ENCODE results near the gene C1QTNF6. TPM values are rescaled to one million over a fixed set of nuclear protein-coding genes. Genes with fewer than 3 reads are reported as not detected.

Gene C1QTNF6
- total RNA-seq, 1 donor from 2014 or later, result 7.1 TPM

- DNase-seq (ENCODE audit: low read depth), result no peak
Observed at GRCh38 chr22:37162221-37163095, 25.6 kb downstream of the C1QTNF6 start.

- DNase-seq (ENCODE audit: low read depth), result no peak
Observed at GRCh38 chr22:37161443-37161842, 26.6 kb downstream of the C1QTNF6 start.

- DNase-seq (ENCODE audit: low read depth), result no peak
Observed at GRCh38 chr22:37160027-37160426, 28.0 kb downstream of the C1QTNF6 start.

- DNase-seq (ENCODE audit: low read depth), result no peak
Observed at GRCh38 chr22:37158963-37159290, 29.1 kb downstream of the C1QTNF6 start.

- DNase-seq (ENCODE audit: low read depth), result peak; percentile 33
Observed at GRCh38 chr22:37157516-37158285, 30.3 kb downstream of the C1QTNF6 start.

DNA sequence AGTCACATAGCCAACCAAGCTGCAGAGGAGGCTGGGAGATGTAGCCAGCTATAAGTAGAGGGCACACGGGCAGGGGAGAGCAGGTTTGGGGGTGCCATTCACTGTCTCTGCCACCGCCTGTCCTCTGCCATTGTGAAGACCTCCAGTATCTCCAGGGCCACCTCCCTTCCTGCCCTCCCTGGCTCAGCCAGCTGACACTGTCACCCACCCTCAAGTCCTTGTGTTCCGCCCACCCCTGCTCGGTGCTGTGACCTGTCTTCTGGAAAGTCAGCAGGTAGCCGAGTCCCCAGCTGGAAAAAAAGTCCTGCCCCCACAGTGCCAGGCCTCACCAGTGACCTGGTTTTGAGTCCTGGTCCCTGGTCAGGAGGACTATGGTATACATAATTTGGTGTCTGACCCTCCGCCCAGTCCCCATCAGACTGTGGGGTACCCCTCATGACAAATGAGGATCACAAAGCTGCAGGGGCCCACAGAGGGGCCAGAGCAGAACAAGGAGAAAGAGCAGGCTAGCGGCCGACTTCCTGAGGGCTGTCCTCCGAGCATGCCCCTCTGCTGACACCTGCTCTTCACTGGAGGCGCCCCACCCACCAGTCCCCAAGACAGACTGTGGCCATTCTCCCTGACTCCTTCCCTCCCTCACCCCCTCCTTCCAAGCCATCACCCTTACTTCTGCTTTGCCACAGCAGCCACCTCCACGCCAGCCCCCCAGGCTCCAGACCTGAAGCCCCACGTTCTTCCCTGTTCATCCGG, 31.2 kb downstream of the C1QTNF6 start:
- no peak for DNase-seq (ENCODE audit: low read depth)

DNA sequence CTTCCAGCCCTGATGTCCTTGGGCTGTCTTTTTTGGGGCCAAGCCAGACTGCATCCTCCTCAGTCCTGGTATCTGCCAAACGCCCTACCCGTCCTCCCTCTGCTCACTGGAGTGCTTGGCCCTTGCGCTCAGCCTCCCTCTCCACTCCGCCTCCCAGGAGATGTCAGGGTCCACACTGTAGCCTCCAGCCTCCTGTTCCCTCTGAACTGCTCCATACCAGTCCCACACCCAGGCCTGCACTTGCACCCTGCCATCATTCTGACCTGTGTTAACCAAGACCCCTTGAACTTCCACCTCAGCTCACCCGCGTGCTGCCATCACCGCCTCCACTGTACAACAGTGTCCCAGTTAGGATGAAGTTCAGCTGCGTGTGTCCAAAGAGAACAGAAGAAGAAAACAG, 32.1 kb downstream of the C1QTNF6 start:
- no peak for DNase-seq (ENCODE audit: low read depth)

DNA sequence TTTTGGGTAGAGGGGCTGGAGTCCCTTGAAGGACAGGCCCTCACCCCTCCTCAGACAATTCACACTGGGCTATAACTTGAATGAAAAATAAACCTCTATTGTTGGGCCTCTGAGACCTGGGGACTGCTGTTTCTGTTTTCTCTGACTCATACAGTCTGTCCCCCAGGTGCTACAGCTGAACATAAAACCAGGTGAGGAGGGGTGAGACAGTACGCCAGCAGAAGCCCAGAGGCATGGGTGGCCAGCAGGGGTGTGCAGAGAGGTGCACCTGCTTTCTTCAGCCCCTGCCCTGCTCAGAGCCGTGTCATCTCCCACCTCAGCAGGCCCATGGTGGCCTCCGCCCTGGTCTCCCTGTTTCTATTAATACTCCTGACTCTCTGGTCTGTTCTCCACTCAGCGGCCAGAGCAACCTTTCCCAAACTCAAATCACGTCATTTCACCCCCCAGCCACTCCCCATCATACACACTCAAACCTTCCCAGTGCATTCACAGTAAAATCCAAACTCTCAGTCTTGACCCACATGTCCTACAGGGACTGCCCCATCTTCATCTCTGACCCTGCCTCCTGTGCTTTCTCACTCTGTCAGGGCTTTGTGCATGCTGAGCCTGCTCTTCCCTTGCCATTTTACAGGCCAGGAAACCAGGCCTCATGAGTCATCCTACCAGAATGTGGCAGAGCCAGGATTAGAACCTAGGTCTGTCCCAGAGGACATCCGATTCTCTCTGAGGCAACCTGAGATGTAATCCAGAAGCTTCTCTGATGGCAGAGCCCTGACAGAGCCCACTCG, 32.9 kb downstream of the C1QTNF6 start:
- DNase-seq (ENCODE audit: low read depth), result no peak

GRCh38 chr22:37153901-37154300, 34.1 kb downstream of the C1QTNF6 start:
- no peak for DNase-seq (ENCODE audit: low read depth)

DNA sequence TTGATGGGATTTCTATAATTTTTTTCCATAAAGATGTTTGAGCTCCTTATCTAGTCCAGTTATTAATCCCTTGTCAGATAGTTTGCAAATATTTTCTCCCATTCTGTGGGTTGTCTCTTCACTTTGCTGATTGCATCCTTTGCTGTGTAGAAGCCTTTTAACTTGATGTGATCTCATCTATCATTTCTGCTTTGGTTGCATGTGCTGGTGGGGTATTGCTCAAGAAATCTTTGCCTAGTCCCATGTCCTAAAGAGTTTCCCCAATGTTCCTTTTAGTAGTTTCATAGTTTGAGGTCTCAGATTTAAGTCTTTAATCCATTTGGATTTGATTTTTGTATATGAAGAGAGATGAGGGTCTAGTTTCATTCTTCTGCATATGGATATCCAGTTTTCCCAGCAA, 36.6 kb downstream of the C1QTNF6 start:
- no peak for DNase-seq (ENCODE audit: low read depth)

- no peak for DNase-seq (ENCODE audit: low read depth)
Observed at GRCh38 chr22:37150701-37151100, 37.3 kb downstream of the C1QTNF6 start.

GRCh38 chr22:37148742-37149665, 39.0 kb downstream of the C1QTNF6 start:
- DNase-seq (ENCODE audit: low read depth), result no peak

GRCh38 chr22:37148031-37148651, 39.9 kb downstream of the C1QTNF6 start:
- DNase-seq (ENCODE audit: low read depth), result no peak

GRCh38 chr22:37147186-37147990, 40.7 kb downstream of the C1QTNF6 start:
- no peak for DNase-seq (ENCODE audit: low read depth)

GRCh38 chr22:37146507-37147180, 41.4 kb downstream of the C1QTNF6 start:
- DNase-seq (ENCODE audit: low read depth), result no peak

DNA sequence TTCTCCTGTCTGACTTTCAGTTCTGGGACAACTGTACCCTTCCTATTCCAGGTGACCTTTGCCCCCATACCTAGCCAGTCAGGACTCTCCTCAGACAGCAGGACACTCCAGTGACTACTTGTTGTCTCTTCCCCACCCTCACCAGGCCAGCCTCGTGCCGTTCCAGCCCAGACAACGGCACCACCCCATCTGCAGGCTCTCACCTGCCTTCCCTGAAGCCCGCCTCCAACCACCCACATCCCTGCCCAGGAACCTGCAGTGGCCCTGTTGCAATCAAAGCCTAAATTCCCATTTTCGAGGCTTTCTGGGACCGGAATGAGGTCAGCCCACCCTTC, 42.0 kb downstream of the C1QTNF6 start:
- no peak for DNase-seq (ENCODE audit: low read depth)

- DNase-seq (ENCODE audit: low read depth), result peak; percentile 26
Observed at GRCh38 chr22:37145180-37146050, 42.6 kb downstream of the C1QTNF6 start.

DNA sequence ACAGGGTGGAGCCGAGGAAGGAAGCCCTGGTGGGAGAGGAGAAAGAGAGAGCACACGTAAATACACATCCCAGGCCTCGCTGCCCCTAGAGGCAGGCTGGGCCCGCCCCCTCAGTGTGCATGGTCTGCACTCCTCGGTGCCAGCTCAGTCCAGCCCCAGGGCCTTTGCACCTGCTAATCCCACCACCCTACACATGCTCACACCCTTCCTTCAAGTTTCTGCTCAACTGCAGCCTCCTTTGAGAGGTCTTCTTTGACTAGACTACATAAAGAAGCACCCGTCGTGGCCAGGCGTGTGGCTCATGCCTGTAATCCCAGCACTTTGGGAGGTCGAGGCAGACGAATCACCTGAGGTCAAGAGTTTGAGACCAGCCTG, 43.9 kb downstream of the C1QTNF6 start:
- no peak for DNase-seq (ENCODE audit: low read depth)

Data from renal cortical epithelial cell (primary cell).